ENCODE data around the gene NLGN4Y.

DNA sequence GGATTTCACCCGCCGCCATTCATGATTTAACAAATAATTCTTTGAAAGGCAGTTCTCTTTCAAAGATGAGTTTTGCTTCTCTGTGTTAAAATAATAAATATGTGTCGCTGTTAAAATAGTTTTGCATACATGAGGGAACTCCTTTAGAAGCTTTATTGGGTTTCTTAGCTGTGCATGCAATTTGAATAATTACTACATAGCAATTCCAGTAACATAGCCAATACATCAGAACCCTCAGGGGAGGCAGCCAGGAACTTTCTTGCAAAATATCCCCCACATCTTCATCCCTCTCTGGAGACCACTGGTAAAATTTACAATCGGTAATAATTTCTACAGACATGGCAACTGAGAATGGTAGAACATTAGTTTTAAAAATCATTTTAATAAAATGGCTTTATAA is 268.8 kb downstream of the NLGN4Y start:
- TF ChIP-seq CTCF (IDR thresholded peaks at IDR 0.05) (no peak), MXI1 (IDR thresholded peaks at IDR 0.05; ENCODE audit: low read depth, low read length) (no peak), CHD2 (IDR thresholded peaks at IDR 0.05; ENCODE audit: low read length, partially characterized antibody) (no peak), FOXM1 (IDR thresholded peaks at IDR 0.05; ENCODE audit: low read depth) (no peak), POLR2AphosphoS5 (IDR thresholded peaks at IDR 0.05; ENCODE audit: low read depth, low read length) (no peak), MAX (IDR thresholded peaks at IDR 0.05; ENCODE audit: low read depth) (no peak), ZBTB33 (IDR thresholded peaks at IDR 0.05; ENCODE audit: borderline replicate concordance, low read depth) (no peak)
- TF ChIP-seq, protein P1, sequence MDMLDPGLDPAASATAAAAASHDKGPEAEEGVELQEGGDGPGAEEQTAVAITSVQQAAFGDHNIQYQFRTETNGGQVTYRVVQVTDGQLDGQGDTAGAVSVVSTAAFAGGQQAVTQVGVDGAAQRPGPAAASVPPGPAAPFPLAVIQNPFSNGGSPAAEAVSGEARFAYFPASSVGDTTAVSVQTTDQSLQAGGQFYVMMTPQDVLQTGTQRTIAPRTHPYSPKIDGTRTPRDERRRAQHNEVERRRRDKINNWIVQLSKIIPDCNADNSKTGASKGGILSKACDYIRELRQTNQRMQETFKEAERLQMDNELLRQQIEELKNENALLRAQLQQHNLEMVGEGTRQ (IDR thresholded peaks at IDR 0.05; ENCODE audit: borderline replicate concordance, low read depth, low read length): no peak
